Gastrocnemius medialis (tissue), 4 donors: Measurements from ENCODE around the gene POC1A. TPM values are rescaled to one million over a fixed set of nuclear protein-coding genes. Genes with fewer than 3 reads are reported as not detected.
A peak's percentile ranks its signal among the peaks of the same experiment; 100 is the strongest.

ENCODE experiments used
- ATAC-seq, 2 donors: fragments of 150-250 bp; one replicate each; pipeline ENCODE4 v1.9.1; 2016
- DNase-seq, 2 donors: peaks; one replicate each; pipeline ENCODE4 v3.0.0-alpha.2; 2019
- H3K27ac ChIP-seq, 4 donors: fragments of 200-600 bp; sonication (generic); 1 replicate in 1 of 4; 2 replicates in 3 of 4; pipeline ENCODE4 v1.5.1; 2016 to 2018; ENCODE audit warnings: mild to moderate bottlenecking in 2 of 4, moderate library complexity in 1 of 4
- H3K27me3 ChIP-seq, 3 donors: fragments of 200-600 bp; sonication (generic) in 2 of 3; 1 replicate in 1 of 3; 2 replicates in 2 of 3; pipeline versions ENCODE4 v1.5.1 to v1.6.0; 2016 to 2019; ENCODE audit warnings: mild to moderate bottlenecking in 1 of 3, moderate library complexity in 1 of 3
- H3K36me3 ChIP-seq, 2 donors: fragments of 200-600 bp; sonication (generic) in 1 of 2; one replicate each; pipeline ENCODE4 v1.5.1; 2017 to 2018
- H3K4me1 ChIP-seq, 2 donors: fragments of 200-600 bp; sonication (generic) in 1 of 2; one replicate each; pipeline ENCODE4 v1.5.1; 2016 to 2017; ENCODE audit warnings: mild to moderate bottlenecking in 2 of 2
- H3K4me3 ChIP-seq, 4 donors: fragments of 200-600 bp; sonication (generic) in 3 of 4; 1 replicate in 1 of 4; 2 replicates in 3 of 4; pipeline ENCODE4 v1.5.1; 2016 to 2019; ENCODE audit warnings: mild to moderate bottlenecking in 2 of 4
- H3K9me3 ChIP-seq, 3 donors: fragments of 200-600 bp; sonication (generic) in 2 of 3; 1 replicate in 1 of 3; 2 replicates in 2 of 3; pipeline ENCODE4 v1.5.1; 2016 to 2019
- POLR2A ChIP-seq, 2 donors: fragments of 450-650 bp; IDR thresholded peaks; one replicate each; pipeline ENCODE4 v1.6.1; 2017; ENCODE audit warnings: antibody characterized with exemption in 2 of 2, mild to moderate bottlenecking in 2 of 2, moderate library complexity in 2 of 2
- in situ Hi-C, 4 donors: fragments of 200-750 bp; cut with MboI; loops; one replicate each; pipeline versions ENCODE4 v1.15.0 to v1.8.0; 2017; ENCODE audit warnings: low sequenced_read_pairs in 4 of 4
- intact Hi-C: fragments of 100-400 bp; cut with DNase I; formaldehyde crosslinking; loops from one replicate; pipeline ENCODE4 v1.15.1; 2023; ENCODE audit warnings: low total_unique reads
- total RNA-seq, 4 donors: library from RNA; depleted of rRNA; stranded (reverse); fragments of >200 nt; gene quantifications; one replicate each; pipeline versions ENCODE4 v1.1.0 to v1.2.3, GENCODE V29; 2016
- TF ChIP-seq, protein P1 (sequence below), 5 experiments: fragments of 450-650 bp in 3 of 5; fragments of 200-600 bp in 2 of 5; sonication (generic) in 2 of 5; IDR thresholded peaks in 4 of 5; conservative IDR thresholded peaks in 1 of 5; 1 replicate in 4 of 5; 2 replicates in 1 of 5; pipeline ENCODE4 v1.5.1; 2016 to 2019; ENCODE audit warnings: antibody characterized with exemption in 5 of 5, mild to moderate bottlenecking in 3 of 5, moderate library complexity in 3 of 5

Gene POC1A
- total RNA-seq, 4 donors from 2014 or later, result 0.51 to 3.2 (median 0.81) TPM

DNA sequence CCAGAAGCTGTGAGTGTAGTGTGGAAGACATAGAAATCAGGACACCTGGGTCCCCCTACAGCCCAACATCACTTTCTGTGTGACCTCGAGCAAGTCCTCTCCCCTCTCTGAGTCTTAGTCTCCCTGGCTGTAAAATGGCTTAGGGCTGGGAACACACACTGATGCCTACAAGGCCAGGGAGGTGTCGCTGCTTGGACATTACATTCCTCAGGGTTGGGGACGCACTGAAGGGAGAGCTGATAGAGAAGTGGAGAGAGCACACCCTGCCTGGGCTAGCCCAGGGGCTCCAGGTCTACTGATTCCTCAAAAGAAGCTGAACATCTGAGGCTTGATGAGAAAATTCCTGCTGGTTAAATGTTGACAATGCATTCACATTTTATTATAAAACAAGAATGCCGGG lies 37.4 kb upstream of the POC1A start:
- TF ChIP-seq POLR2A (IDR thresholded peaks at IDR 0.05), result no peak
- TF ChIP-seq, protein P1, sequence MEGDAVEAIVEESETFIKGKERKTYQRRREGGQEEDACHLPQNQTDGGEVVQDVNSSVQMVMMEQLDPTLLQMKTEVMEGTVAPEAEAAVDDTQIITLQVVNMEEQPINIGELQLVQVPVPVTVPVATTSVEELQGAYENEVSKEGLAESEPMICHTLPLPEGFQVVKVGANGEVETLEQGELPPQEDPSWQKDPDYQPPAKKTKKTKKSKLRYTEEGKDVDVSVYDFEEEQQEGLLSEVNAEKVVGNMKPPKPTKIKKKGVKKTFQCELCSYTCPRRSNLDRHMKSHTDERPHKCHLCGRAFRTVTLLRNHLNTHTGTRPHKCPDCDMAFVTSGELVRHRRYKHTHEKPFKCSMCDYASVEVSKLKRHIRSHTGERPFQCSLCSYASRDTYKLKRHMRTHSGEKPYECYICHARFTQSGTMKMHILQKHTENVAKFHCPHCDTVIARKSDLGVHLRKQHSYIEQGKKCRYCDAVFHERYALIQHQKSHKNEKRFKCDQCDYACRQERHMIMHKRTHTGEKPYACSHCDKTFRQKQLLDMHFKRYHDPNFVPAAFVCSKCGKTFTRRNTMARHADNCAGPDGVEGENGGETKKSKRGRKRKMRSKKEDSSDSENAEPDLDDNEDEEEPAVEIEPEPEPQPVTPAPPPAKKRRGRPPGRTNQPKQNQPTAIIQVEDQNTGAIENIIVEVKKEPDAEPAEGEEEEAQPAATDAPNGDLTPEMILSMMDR (IDR thresholded peaks at IDR 0.05 in 4 of 5, conservative IDR thresholded peaks at IDR 0.05 in 1 of 5), result no peak
- ATAC-seq (no peak), DNase-seq (no peak)
- Histone ChIP-seq H3K4me3 (no peak overlapping the region), H3K9me3 (no peaks in the 10 kb centered on the region), H3K36me3 (no peaks in the 10 kb centered on the region), H3K4me1 (peaks cover 0 to 3% of the 10 kb centered on the region in 2 donors), H3K27me3 (no peaks in the 10 kb centered on the region), H3K27ac (no peak overlapping the region)
- in situ Hi-C loops (no loop called here), intact Hi-C loops (no loop called here)

DNA sequence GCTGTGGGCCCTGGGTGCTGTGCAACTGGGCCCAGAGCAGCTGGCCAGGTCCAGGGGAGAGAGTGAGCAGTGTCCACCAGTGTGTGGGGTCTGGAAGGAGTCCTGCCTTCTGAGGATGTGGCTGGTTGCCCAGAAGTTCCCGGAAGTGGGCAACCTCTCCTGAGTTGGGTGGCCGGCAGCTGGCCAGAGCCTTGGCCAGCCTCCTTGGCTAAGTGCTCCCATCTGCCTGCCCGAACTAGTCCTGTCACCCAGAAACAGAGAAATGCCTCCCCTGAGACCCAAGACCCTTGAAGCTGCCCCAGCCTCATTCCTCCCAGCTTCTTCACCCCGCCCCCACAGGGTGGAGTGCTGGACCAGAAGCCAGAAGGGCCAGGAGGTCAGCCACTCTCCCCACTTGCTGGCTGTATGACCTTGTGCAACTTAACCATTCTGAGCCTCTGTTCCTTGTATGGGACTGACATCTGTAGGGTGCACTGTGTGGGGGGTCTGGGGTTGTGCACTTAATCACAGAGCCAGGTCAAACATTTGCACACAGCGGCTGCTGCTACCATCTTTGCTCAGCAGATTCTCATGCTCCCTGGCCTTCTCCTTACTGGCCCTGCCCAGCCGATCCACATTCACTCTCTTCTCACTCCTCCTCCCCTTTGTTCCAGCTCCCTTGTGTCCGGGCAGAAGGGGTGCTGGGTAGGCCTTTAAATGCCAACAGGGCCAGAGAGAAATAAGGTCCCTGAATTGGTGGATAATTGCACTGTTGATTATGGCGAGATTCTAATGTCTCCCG lies 36.3 kb upstream of the POC1A start:
- H3K4me1 ChIP-seq, result no peaks in the 10 kb centered on the region
- intact Hi-C loops (no loop called here), in situ Hi-C loops (no loop called here)
- no peaks in the 10 kb centered on the region for H3K27me3 ChIP-seq
- no peak overlapping the region for H3K4me3 ChIP-seq
- peak in 1 of 2 donors; percentile 10 for ATAC-seq
- no peaks in the 10 kb centered on the region for H3K36me3 ChIP-seq
- TF ChIP-seq, protein P1 (IDR thresholded peaks at IDR 0.05 in 4 of 5, conservative IDR thresholded peaks at IDR 0.05 in 1 of 5), result no peak
- peak in 1 of 2 donors; percentile 26 for DNase-seq
- peak overlapping the region in 2 of 4 donors; percentile 12 to 31 for H3K27ac ChIP-seq
- no peaks in the 10 kb centered on the region for H3K9me3 ChIP-seq

DNA sequence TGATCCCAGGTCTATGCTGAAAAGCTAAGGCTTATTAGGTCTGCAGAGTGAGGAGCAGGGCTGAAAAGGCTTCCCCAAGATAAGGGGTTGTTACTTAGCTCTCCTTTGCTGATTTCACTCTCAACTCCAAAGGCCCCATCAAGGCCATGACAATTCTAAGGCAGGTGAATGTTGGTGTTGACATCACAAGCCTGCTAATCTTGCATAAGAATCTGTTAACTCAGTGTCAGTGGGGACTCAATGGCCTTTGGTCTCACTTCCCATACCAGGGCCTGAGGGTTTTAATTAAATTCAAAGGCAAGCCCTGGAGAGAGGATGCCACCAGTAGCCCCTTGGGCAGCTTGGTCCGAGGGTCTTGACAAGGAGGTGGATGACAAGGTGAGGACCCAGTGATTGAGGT lies 34.3 kb upstream of the POC1A start:
- Histone ChIP-seq H3K4me3 (no peak overlapping the region), H3K9me3 (no peaks in the 10 kb centered on the region), H3K36me3 (no peaks in the 10 kb centered on the region), H3K4me1 (no peaks in the 10 kb centered on the region), H3K27me3 (no peaks in the 10 kb centered on the region), H3K27ac (no peak overlapping the region)
- intact Hi-C loops (no loop called here), in situ Hi-C loops (no loop called here)
- DNase-seq (no peak), ATAC-seq (no peak)
- no peak for TF ChIP-seq POLR2A (IDR thresholded peaks at IDR 0.05)
- TF ChIP-seq, protein P1 (IDR thresholded peaks at IDR 0.05 in 4 of 5, conservative IDR thresholded peaks at IDR 0.05 in 1 of 5), result no peak

- TF ChIP-seq, protein P1 (IDR thresholded peaks at IDR 0.05 in 4 of 5, conservative IDR thresholded peaks at IDR 0.05 in 1 of 5), result no peak
- TF ChIP-seq POLR2A (IDR thresholded peaks at IDR 0.05), result no peak
- ATAC-seq (no peak), DNase-seq (no peak)
- H3K36me3 ChIP-seq, result no peaks in the 10 kb centered on the region
- no peak overlapping the region for H3K27ac ChIP-seq
- peaks cover 0 to 3% of the 10 kb centered on the region in 2 donors for H3K4me1 ChIP-seq
- H3K4me3 ChIP-seq, result no peak overlapping the region
- no peaks in the 10 kb centered on the region for H3K27me3 ChIP-seq
- in situ Hi-C loops (no loop called here), intact Hi-C loops (no loop called here)
- H3K9me3 ChIP-seq, result no peaks in the 10 kb centered on the region
Observed at GRCh38 chr3:52186729-52187128, 32.5 kb upstream of the POC1A start.
